Vagina (tissue), 2 donors: ENCODE measurements around the gene PRXL2B. TPM values are rescaled to one million over a fixed set of nuclear protein-coding genes. Genes with fewer than 3 reads are reported as not detected.

Experiments
- DNase-seq, 2 donors: peaks; one replicate each; pipeline ENCODE4 v3.0.0-alpha.2; 2017; ENCODE audit errors: extremely low spot score in 2 of 2
- H3K27ac ChIP-seq: fragments of 200-600 bp; sonication (generic); one replicate; pipeline ENCODE4 v1.5.1; 2019
- H3K27me3 ChIP-seq: fragments of 200-600 bp; sonication (generic); one replicate; pipeline ENCODE4 v1.5.1; 2019
- H3K36me3 ChIP-seq, 2 donors: fragments of 200-600 bp; sonication (generic); one replicate each; pipeline ENCODE4 v1.5.1; 2017 to 2019
- H3K4me1 ChIP-seq: fragments of 200-600 bp; sonication (generic); one replicate; pipeline ENCODE4 v1.5.1; 2019
- H3K4me3 ChIP-seq, 2 donors: fragments of 200-600 bp; sonication (generic); 1 replicate in 1 of 2; 2 replicates in 1 of 2; pipeline ENCODE4 v1.5.1; 2016 to 2019
- H3K9me3 ChIP-seq: fragments of 200-600 bp; sonication (generic); one replicate; pipeline ENCODE4 v1.5.1; 2019
- POLR2A ChIP-seq, 2 donors: fragments of 450-650 bp; IDR thresholded peaks; one replicate each; pipeline ENCODE4 v1.6.1; 2017; ENCODE audit warnings: antibody characterized with exemption in 2 of 2, mild to moderate bottlenecking in 2 of 2, moderate library complexity in 2 of 2
- POLR2AphosphoS5 ChIP-seq, 2 donors: sonication (generic); formaldehyde crosslinking; IDR thresholded peaks; one replicate each; pipeline ENCODE4 v1.9.0; 2017; ENCODE audit warnings: antibody characterized with exemption in 2 of 2, mild to moderate bottlenecking in 2 of 2, low read depth in 1 of 2; ENCODE audit not compliant: insufficient read depth in 1 of 2
- intact Hi-C: fragments of 100-400 bp; cut with DNase I; formaldehyde crosslinking; loops from one replicate; pipeline ENCODE4 v1.15.1; 2023
- total RNA-seq: library from RNA; depleted of rRNA; stranded (reverse); fragments of >200 nt; gene quantifications from one replicate; pipeline ENCODE4 v1.2.3, GENCODE V29; 2016
- TF ChIP-seq, protein P1 (sequence below), 3 experiments: fragments of 450-650 bp in 2 of 3; fragments of 200-600 bp in 1 of 3; sonication (generic) in 1 of 3; IDR thresholded peaks; one replicate each; pipeline ENCODE4 v1.5.1; 2017 to 2019; ENCODE audit warnings: antibody characterized with exemption in 3 of 3, mild to moderate bottlenecking in 2 of 3, moderate library complexity in 2 of 3

The PRXL2B gene
- total RNA-seq, 1 donor from 2014 or later: 16.2 TPM

DNA sequence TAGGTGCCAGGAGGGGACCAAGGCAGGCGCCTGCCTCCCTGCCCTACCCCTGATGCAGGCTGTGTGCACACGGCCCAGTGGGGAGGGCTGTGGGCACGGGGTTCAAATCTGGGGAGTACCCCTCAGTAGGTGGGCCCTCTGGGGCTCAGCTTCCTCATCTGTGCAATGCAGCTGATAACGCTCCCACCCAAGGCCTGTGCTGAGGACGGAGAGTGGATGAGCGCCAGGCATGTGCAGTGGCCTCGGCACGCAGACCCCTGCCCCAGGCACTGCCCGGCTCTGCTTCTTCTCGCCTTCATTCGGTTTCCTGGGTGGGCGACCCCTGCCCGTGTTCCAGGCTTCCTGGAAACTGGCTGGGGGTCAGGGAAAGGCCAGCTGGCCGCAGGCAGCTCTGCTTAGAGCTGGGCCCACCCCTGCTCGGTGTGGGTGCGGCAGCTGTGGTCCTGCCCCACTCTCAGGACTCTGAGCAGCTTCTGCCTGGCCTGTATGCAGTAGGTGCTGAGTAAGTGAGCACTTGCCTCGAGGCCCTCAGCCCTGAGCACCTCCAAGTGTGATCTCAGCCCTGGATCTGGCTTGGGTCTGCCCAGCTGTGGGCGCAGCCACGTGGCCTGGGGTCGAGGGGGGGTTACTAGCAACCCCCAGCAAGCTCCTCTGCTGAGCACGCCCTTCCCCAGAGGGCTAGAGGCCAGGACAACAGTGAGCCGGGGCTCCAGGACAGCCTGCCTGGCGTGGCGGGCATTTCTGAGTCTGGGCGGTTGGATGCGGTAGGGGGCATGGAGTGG lies 42.3 kb upstream of the PRXL2B start:
- peak overlapping the region; percentile 92 for H3K27ac ChIP-seq
- H3K27me3 ChIP-seq: no peaks in the 10 kb centered on the region
- H3K36me3 ChIP-seq: no peaks in the 10 kb centered on the region
- no peak overlapping the region for H3K4me3 ChIP-seq
- TF ChIP-seq POLR2A (IDR thresholded peaks at IDR 0.05) (no peak), POLR2AphosphoS5 (IDR thresholded peaks at IDR 0.05; ENCODE audit: insufficient read depth in 1 of 2, low read depth in 1 of 2) (no peak)
- TF ChIP-seq, protein P1, sequence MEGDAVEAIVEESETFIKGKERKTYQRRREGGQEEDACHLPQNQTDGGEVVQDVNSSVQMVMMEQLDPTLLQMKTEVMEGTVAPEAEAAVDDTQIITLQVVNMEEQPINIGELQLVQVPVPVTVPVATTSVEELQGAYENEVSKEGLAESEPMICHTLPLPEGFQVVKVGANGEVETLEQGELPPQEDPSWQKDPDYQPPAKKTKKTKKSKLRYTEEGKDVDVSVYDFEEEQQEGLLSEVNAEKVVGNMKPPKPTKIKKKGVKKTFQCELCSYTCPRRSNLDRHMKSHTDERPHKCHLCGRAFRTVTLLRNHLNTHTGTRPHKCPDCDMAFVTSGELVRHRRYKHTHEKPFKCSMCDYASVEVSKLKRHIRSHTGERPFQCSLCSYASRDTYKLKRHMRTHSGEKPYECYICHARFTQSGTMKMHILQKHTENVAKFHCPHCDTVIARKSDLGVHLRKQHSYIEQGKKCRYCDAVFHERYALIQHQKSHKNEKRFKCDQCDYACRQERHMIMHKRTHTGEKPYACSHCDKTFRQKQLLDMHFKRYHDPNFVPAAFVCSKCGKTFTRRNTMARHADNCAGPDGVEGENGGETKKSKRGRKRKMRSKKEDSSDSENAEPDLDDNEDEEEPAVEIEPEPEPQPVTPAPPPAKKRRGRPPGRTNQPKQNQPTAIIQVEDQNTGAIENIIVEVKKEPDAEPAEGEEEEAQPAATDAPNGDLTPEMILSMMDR (IDR thresholded peaks at IDR 0.05): no peak
- intact Hi-C loops: loop anchor here (10.0 kb wide), 1 partner anchor 349 kb away; the partner anchor contains the start of gene FAAP20
- no peak for DNase-seq
- no peaks in the 10 kb centered on the region for H3K9me3 ChIP-seq
- H3K4me1 ChIP-seq: peaks cover 64% of the 10 kb centered on the region

DNA sequence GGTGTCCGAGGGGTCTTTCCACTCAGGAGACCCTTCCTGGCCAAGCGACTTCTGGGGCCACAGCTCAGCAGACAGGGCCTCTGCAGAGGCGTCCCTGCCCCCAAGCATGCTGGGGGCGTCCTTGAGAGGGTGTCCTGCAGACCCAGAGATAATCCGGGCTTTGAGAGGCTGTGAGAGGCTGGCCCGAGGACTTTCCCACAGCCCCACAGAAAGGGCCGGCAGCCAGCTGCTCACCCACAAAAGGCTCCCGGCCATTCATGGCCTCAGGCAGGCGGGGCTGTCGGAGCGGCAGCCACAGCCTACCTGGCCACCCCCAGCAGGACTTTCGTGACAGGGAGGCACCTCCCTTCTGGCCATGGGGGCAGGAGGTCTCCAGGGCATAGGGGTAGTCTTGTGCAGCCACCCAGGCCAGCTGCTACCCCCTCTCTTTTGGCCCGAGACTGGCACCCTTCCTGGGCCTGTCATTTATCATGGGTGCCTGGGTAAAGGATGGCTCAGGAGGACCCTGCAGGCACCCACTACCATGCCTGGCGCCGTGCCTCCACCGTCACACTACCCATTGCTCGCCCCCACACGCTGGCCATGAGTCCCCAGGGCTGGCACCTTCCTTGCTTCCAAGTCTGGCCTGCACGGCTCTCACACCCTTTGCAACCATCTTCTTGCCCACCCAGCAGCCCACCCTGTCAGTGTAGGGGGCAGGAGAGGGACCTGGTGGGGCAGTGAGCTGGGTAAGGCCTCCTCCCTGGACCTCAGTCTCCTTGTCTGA lies 41.5 kb upstream of the PRXL2B start:
- H3K27me3 ChIP-seq: no peaks in the 10 kb centered on the region
- intact Hi-C loops: loop anchor here (5.0 to 10.0 kb wide), 2 partner anchors 42 to 350 kb away; partner anchors contain the start of genes FAAP20 and PRXL2B
- H3K9me3 ChIP-seq: no peaks in the 10 kb centered on the region
- DNase-seq: no peak
- no peak for TF ChIP-seq POLR2A (IDR thresholded peaks at IDR 0.05)
- TF ChIP-seq, protein P1 (IDR thresholded peaks at IDR 0.05): no peak
- no peak for TF ChIP-seq POLR2AphosphoS5 (IDR thresholded peaks at IDR 0.05; ENCODE audit: insufficient read depth in 1 of 2, low read depth in 1 of 2)
- peak overlapping the region; percentile 92 for H3K27ac ChIP-seq
- peaks cover 69% of the 10 kb centered on the region for H3K4me1 ChIP-seq
- no peak overlapping the region for H3K4me3 ChIP-seq
- H3K36me3 ChIP-seq: no peaks in the 10 kb centered on the region

DNA sequence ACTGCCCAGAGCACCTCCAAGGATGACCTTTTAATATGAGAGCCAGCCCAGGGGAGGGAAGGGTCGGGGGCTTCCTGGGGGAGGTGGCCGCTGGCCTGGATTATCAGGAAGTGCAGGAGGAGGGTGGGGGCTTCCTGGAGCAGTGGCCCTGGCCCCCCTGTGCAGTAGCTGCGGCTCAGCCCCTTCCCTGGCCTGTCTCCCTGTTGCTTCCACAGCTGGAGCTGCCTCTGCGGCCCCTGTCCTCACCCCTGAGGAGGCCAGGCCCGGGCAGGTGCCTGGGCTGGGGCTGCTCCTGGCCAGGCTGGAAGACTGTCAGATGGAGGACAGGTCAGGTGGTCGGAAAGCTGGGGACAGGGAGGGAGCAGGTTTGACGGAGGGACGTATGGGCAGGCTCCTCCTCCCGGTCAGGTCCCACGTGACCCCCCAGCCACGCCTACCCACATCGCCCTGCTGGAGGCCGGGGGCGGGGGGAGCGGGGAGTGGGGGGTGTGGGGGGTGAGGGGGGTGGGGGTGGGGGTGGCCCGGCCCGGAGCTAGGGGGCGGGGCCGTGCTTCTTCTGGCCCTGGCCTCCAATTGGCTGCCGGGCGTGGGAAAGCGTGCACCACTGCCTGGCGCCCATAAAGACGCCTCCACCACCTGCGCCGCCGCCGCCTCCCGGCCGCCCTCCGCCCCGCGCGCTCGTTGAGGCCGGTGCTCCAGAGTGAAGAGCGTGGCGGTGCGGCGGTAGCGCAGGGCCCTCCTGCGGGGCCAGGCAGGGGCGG lies 40.6 kb upstream of the PRXL2B start:
- Histone ChIP-seq H3K9me3 (no peaks in the 10 kb centered on the region), H3K27ac (peak overlapping the region; percentile 92), H3K27me3 (no peaks in the 10 kb centered on the region), H3K36me3 (no peaks in the 10 kb centered on the region), H3K4me3 (peak overlapping the region; percentile 47 to 53), H3K4me1 (peaks cover 62% of the 10 kb centered on the region)
- TF ChIP-seq, protein P1 (IDR thresholded peaks at IDR 0.05): no peak
- no peak for TF ChIP-seq POLR2A (IDR thresholded peaks at IDR 0.05)
- TF ChIP-seq POLR2AphosphoS5 (IDR thresholded peaks at IDR 0.05; ENCODE audit: insufficient read depth in 1 of 2, low read depth in 1 of 2): peak in 1 of 2 donors; percentile 20
- intact Hi-C loops: loop anchor here (2.0 to 10.0 kb wide), 3 partner anchors 41 to 351 kb away; partner anchors contain the start of genes FAAP20, PEX10 and PRXL2B
- DNase-seq: peak in 1 of 2 donors; percentile 95

DNA sequence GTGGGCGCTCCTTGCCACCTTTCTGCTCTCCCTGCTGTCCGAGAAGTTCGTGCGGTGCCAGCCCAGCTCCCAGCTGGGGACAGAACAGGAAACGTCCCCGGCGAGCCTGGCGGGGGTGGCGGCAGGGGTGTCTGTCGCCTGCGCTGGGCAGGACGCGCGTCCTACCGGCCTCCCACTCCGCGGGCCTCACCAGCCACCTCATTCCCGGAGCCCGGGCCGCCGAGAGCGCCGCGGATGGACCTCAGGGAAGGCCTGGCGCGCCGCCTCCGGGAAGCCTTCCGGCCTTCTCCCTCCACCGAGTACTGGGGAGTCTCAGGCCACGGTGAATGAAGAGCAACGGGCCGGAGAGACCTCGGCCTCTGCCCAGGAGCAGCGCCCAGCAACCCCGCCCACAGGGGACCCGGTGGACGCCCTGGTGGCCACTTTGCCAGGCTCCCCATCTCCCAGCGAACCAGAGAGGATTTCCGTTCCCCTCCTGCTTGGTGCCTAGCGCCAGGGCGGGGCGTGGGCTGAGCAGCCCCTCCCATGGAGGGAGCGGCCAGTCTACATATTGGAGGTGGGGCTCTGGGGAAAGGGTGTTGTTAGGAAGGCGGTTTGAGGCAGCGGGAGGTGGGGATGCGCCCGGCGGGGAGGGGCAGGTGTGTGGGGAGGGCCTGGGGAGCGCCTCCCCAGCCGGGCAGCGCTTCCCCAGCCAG lies 39.9 kb upstream of the PRXL2B start:
- Histone ChIP-seq H3K27ac (peak overlapping the region; percentile 92), H3K4me1 (peaks cover 60% of the 10 kb centered on the region), H3K4me3 (peak overlapping the region; percentile 47 to 53), H3K9me3 (no peaks in the 10 kb centered on the region), H3K36me3 (no peaks in the 10 kb centered on the region), H3K27me3 (no peaks in the 10 kb centered on the region)
- TF ChIP-seq, protein P1 (IDR thresholded peaks at IDR 0.05): peak in 1 of 3 experiments; percentile 26
- TF ChIP-seq POLR2A (IDR thresholded peaks at IDR 0.05) (peak in 1 of 2 donors; percentile 20), POLR2AphosphoS5 (IDR thresholded peaks at IDR 0.05; ENCODE audit: insufficient read depth in 1 of 2, low read depth in 1 of 2) (peak; percentile 88)
- peak in 1 of 2 donors; percentile 94 for DNase-seq
- intact Hi-C loops: loop anchor here (2.0 to 10.0 kb wide), 3 partner anchors 41 to 352 kb away; partner anchors contain the start of genes FAAP20, PEX10 and PRXL2B
